Upper lobe of right lung (tissue), 1 donor: Measurements from ENCODE around the gene TEK. TPM values are rescaled to one million over a fixed set of nuclear protein-coding genes. Genes with fewer than 3 reads are reported as not detected.

Experiments used
- ATAC-seq: fragments of 200-7000 bp; cut with Tn5 transposase; one replicate; pipeline ENCODE4 v1.9.1; 2020; ENCODE audit warnings: mild to moderate bottlenecking, moderate library complexity
- DNase-seq: peaks from one replicate; pipeline ENCODE4 v3.0.0-alpha.2; 2020
- H3K27ac ChIP-seq: fragments of 200-600 bp; one replicate; pipeline ENCODE4 v1.8.0; 2022
- H3K27me3 ChIP-seq: fragments of 200-600 bp; one replicate; pipeline ENCODE4 v1.8.0; 2022; ENCODE audit warnings: mild to moderate bottlenecking
- H3K36me3 ChIP-seq: fragments of 200-600 bp; one replicate; pipeline ENCODE4 v1.8.0; 2022
- H3K4me1 ChIP-seq: fragments of 200-600 bp; one replicate; pipeline ENCODE4 v1.8.0; 2022
- H3K4me3 ChIP-seq: fragments of 200-600 bp; one replicate; pipeline ENCODE4 v1.8.0; 2022; ENCODE audit warnings: mild to moderate bottlenecking
- H3K9me3 ChIP-seq: fragments of 200-600 bp; one replicate; pipeline ENCODE4 v1.8.0; 2022
- CTCF ChIP-seq: fragments of 200-600 bp; IDR thresholded peaks from one replicate; pipeline ENCODE4 v1.8.0; 2022; ENCODE audit warnings: antibody characterized with exemption
- intact Hi-C: fragments of 100-400 bp; cut with DNase I; formaldehyde crosslinking; loops from one replicate; pipeline ENCODE4 v1.11.0; 2022
- long read RNA-seq: library from polyadenylated mRNA; unstranded; transcript quantifications from one replicate; pipeline ENCODE4 v2.0.0, GENCODE V29; 2021
- total RNA-seq: library from RNA; stranded (reverse); fragmentation: NEBNext Ultra II Directional; extraction: Animal tissue kit (Norgen Biotek cat#: 25700); gene quantifications from one replicate; pipeline ENCODE4 v1.2.1, GENCODE V29; 2021
- donor health status: DM: no; HTN: yes; CAD: no; lungs with severe emphysema.

TEK gene
- total RNA-seq: 65.6 TPM
- long read RNA-seq, full-length matches to known transcripts: 42 of 151 reads
- long read RNA-seq, partial matches to known transcripts: 31 of 151 reads
- long read RNA-seq, other reads (novel, unspliced or antisense): 78 of 151 reads

- intact Hi-C loops: no loop called here
- TF ChIP-seq CTCF: no peak
- Histone ChIP-seq H3K4me1 (peaks cover 5% of the 10 kb centered on the region), H3K4me3 (peak within 1 kb of the TSS; percentile 41), H3K36me3 (no peaks in the 10 kb centered on the region), H3K27ac (peak within 1 kb of the TSS; percentile 64), H3K27me3 (no peaks in the 10 kb centered on the region), H3K9me3 (no peaks in the 10 kb centered on the region)
- ATAC-seq (no peak), DNase-seq (no peak)
Measured at GRCh38 chr9:27108981-27109541, at the start of gene TEK. Gene TEK (plus strand): TSS chr9:27109225. CDS start chr9:27109591, 366 bp downstream.

DNA sequence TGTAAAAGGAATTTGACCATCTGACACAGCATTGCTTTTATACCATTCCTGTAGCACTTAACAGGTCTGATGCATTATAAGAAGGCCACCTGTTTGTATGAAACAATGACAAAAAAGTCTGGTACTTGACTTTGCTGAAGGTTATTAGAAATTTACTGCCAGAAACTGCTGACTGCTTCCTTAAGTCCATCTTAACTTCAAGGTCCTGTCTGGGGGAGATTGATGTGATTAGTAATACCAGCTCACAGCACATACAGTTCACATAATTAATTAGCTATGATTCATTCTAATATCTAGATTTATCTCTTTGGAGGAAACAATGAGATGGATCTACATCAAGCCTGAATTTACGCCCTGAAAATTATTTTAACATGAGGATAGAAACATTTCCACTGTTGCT is 49.6 kb upstream of the TEK start:
- H3K4me3 ChIP-seq: no peak overlapping the region
- no peak overlapping the region for H3K27ac ChIP-seq
- TF ChIP-seq CTCF: no peak
- intact Hi-C loops: no loop called here
- no peaks in the 10 kb centered on the region for H3K4me1 ChIP-seq
- DNase-seq: no peak
- no peaks in the 10 kb centered on the region for H3K27me3 ChIP-seq
- no peak for ATAC-seq
- no peaks in the 10 kb centered on the region for H3K9me3 ChIP-seq
- peaks cover 4% of the 10 kb centered on the region for H3K36me3 ChIP-seq

GRCh38 chr9:27059907-27060306 is 49.1 kb upstream of the TEK start:
- ATAC-seq (no peak), DNase-seq (no peak)
- no peak for TF ChIP-seq CTCF
- intact Hi-C loops: no loop called here
- Histone ChIP-seq H3K9me3 (no peaks in the 10 kb centered on the region), H3K4me3 (no peak overlapping the region), H3K4me1 (no peaks in the 10 kb centered on the region), H3K27me3 (no peaks in the 10 kb centered on the region), H3K27ac (no peak overlapping the region), H3K36me3 (peaks cover 4% of the 10 kb centered on the region)

GRCh38 chr9:27065288-27065687 is 43.7 kb upstream of the TEK start:
- TF ChIP-seq CTCF: no peak
- H3K36me3 ChIP-seq: no peaks in the 10 kb centered on the region
- no peak overlapping the region for H3K4me3 ChIP-seq
- H3K27ac ChIP-seq: no peak overlapping the region
- no peak for ATAC-seq
- H3K9me3 ChIP-seq: no peaks in the 10 kb centered on the region
- H3K4me1 ChIP-seq: no peaks in the 10 kb centered on the region
- intact Hi-C loops: no loop called here
- no peak for DNase-seq
- no peaks in the 10 kb centered on the region for H3K27me3 ChIP-seq

DNA sequence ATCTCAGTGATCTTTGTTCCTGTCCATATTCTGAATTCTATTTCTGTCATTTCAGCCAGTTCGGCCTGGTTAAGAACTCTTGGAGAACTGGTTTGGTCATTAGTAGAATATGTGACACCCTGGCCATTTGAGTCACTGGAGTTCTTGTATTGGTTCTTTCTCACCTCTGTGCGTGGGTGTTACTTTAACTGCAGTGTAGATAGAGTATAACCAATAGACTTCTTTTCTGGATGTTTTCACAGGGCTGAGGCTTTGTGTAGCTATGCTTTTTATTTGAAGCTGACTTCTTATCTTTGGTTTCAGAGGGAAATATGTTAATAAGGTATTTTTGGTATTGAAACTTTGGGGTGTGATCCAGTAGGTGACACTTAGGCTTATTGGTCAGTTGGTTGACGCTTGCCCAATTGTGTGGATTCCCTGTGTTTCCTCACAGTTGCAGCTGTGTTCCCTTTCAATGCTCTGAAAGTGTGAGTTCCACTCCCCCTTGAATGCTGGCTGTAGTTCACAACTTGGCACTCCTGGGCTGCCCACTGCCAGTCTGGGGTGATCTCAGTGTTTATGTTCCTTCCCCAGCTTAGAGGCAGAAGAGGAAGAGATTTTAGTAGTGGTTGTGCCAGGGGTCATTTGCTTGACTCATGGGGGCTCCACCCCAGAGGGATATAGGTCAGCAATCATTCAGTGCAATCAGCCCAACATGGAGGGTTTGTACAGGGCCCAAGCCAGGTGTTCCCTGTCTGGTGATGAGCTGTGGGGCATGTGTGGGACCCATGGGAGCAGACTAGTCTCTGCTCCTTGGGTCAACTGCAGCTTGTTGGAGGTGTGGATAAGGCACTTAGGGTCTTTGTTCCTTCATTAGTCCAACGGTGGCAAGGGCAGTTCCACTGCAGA is 34.9 kb upstream of the TEK start:
- Histone ChIP-seq H3K9me3 (no peaks in the 10 kb centered on the region), H3K27ac (no peak overlapping the region), H3K4me3 (no peak overlapping the region), H3K27me3 (no peaks in the 10 kb centered on the region), H3K4me1 (no peaks in the 10 kb centered on the region), H3K36me3 (no peaks in the 10 kb centered on the region)
- intact Hi-C loops: no loop called here
- DNase-seq: no peak
- peak; percentile 23 for ATAC-seq
- TF ChIP-seq CTCF: no peak
